ENCODE results near the gene SLC9B1. TPM values are rescaled to one million over a fixed set of nuclear protein-coding genes. Genes with fewer than 3 reads are reported as not detected.

SLC9B1 gene
- total RNA-seq, 2 donors from 2014 or later: 1.4 TPM

DNA sequence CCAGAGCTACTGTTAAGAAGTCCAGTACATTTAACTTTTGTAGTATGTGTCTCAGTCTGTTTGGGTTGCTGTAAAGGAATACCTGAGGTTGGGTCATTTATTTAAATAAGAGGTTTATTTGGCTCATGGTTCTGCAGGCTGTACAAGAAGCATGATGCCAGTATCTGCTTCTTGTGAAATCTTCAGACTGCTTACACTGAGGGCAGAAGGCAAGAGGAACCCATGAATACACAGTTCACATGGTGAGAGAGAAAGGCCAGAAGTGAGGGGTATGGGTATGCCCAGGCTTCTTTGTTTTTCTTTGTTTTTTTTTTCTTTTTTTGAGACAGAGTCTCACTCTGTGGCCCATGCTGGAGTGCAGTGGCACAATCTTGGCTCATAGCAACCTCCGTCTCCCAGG, 156.8 kb downstream of the SLC9B1 start:
- no peak for DNase-seq
- H3K36me3 Mint-ChIP-seq (ENCODE audit: low read depth): peaks cover 23% of the 10 kb centered on the region
- H3K4me1 Mint-ChIP-seq: peaks cover 14% of the 10 kb centered on the region
- H3K36me3 ChIP-seq (ENCODE audit: control insufficient read depth, insufficient read depth, low read length): no peaks in the 10 kb centered on the region
- no peaks in the 10 kb centered on the region for H3K27me3 Mint-ChIP-seq (ENCODE audit: insufficient read depth)
- no peaks in the 10 kb centered on the region for H3K4me1 ChIP-seq (ENCODE audit: control insufficient read depth, insufficient read depth, low read length)
- TF ChIP-seq, protein P1, sequence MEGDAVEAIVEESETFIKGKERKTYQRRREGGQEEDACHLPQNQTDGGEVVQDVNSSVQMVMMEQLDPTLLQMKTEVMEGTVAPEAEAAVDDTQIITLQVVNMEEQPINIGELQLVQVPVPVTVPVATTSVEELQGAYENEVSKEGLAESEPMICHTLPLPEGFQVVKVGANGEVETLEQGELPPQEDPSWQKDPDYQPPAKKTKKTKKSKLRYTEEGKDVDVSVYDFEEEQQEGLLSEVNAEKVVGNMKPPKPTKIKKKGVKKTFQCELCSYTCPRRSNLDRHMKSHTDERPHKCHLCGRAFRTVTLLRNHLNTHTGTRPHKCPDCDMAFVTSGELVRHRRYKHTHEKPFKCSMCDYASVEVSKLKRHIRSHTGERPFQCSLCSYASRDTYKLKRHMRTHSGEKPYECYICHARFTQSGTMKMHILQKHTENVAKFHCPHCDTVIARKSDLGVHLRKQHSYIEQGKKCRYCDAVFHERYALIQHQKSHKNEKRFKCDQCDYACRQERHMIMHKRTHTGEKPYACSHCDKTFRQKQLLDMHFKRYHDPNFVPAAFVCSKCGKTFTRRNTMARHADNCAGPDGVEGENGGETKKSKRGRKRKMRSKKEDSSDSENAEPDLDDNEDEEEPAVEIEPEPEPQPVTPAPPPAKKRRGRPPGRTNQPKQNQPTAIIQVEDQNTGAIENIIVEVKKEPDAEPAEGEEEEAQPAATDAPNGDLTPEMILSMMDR (conservative IDR thresholded peaks at IDR 0.05): no peak
- H3K27me3 ChIP-seq (ENCODE audit: control insufficient read depth, insufficient read depth, low read length, poor library complexity, severe bottlenecking): no peaks in the 10 kb centered on the region
- H3K4me3 Mint-ChIP-seq: no peak overlapping the region
- no peak overlapping the region for H3K4me3 ChIP-seq (ENCODE audit: low read length)
- WGBS, 2 experiments (ENCODE audit: insufficient coverage in 1 of 2, insufficient read length in 1 of 2): 88 to 96% methylated on average over 1 of the region's 1 CpG
- no peak overlapping the region for H3K27ac Mint-ChIP-seq
- H3K27ac ChIP-seq (ENCODE audit: low read depth, low read length): no peak overlapping the region
- H3K9me3 Mint-ChIP-seq: peaks cover 19% of the 10 kb centered on the region
- no peaks in the 10 kb centered on the region for H3K9me3 ChIP-seq (ENCODE audit: control insufficient read depth, low read length)
- H3K9ac ChIP-seq (ENCODE audit: extremely low read depth, low read length, poor library complexity, severe bottlenecking): no peak overlapping the region

DNA sequence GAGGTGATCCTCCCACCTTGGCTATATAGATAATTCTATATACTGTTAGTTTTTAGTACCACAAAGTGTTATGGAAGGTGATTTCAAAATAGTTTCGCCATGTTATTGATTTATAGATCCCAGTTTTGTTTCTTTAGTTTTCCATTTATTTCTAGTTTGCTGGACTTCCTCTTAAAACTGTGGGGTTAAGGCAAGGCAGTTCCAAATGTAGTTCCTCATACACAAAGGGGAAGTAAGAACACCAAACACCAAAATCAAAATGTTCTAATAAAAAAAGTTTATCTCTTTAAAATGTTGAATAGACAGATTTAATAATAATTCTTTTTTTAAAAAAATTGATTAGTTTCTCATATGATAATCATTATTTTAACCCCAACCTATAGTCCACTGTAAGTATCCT, 157.5 kb downstream of the SLC9B1 start:
- Mint-ChIP-seq H3K4me3 (no peak overlapping the region), H3K36me3 (ENCODE audit: low read depth) (peaks cover 23% of the 10 kb centered on the region), H3K27me3 (ENCODE audit: insufficient read depth) (no peaks in the 10 kb centered on the region), H3K27ac (no peak overlapping the region), H3K9me3 (peaks cover 19% of the 10 kb centered on the region), H3K4me1 (peaks cover 10% of the 10 kb centered on the region)
- Histone ChIP-seq H3K27me3 (ENCODE audit: control insufficient read depth, insufficient read depth, low read length, poor library complexity, severe bottlenecking) (no peaks in the 10 kb centered on the region), H3K4me1 (ENCODE audit: control insufficient read depth, insufficient read depth, low read length) (no peaks in the 10 kb centered on the region), H3K9ac (ENCODE audit: extremely low read depth, low read length, poor library complexity, severe bottlenecking) (no peak overlapping the region), H3K9me3 (ENCODE audit: control insufficient read depth, low read length) (no peaks in the 10 kb centered on the region), H3K27ac (ENCODE audit: low read depth, low read length) (no peak overlapping the region), H3K4me3 (ENCODE audit: low read length) (no peak overlapping the region), H3K36me3 (ENCODE audit: control insufficient read depth, insufficient read depth, low read length) (no peaks in the 10 kb centered on the region)
- DNase-seq: no peak
- TF ChIP-seq, protein P1 (conservative IDR thresholded peaks at IDR 0.05): no peak
- 100% methylated on average over 1 of the region's 1 CpG; no CpG with 5 or more reads in 1 of the 2 experiments for WGBS, 2 experiments (ENCODE audit: insufficient coverage in 1 of 2, insufficient read length in 1 of 2)

DNA sequence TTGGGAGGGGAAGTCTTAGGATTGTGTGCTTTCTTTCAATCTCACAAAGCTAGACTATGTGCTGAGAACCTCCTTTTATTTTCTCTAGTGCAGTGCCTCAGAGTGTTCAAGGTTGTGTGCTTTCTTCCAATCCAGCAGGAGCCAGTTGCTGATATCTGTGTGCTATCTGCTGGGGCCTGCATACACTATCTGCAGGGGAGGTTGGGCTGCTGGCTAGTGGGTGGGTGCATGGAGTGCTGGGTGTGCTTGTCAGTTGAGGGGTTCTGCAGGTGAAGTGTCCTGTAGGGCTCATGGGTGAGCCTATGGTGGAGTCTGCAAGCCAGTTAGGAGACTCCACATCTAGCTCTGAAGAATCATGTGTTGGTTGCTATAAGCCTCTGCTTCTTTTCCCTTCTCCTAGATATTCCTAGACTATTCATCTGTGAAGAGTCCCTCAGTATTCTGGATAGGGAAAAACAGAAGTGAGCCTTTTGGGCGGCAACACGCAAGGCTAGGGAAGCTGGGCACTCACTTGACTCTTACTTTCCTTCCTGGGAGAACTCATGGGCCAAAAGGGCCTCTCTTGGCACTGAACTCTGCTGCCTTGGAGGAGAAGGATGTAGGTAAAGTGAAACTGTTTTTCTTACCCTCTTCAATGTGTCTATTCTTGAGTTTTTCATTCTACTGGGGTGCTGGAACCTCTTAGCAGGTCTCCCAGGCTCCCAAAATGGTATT, 158.7 kb downstream of the SLC9B1 start:
- no peak for DNase-seq
- no peak overlapping the region for H3K9ac ChIP-seq (ENCODE audit: extremely low read depth, low read length, poor library complexity, severe bottlenecking)
- TF ChIP-seq, protein P1 (conservative IDR thresholded peaks at IDR 0.05): no peak
- H3K9me3 ChIP-seq (ENCODE audit: control insufficient read depth, low read length): no peaks in the 10 kb centered on the region
- H3K27ac ChIP-seq (ENCODE audit: low read depth, low read length): no peak overlapping the region
- H3K36me3 ChIP-seq (ENCODE audit: control insufficient read depth, insufficient read depth, low read length): no peaks in the 10 kb centered on the region
- H3K4me1 ChIP-seq (ENCODE audit: control insufficient read depth, insufficient read depth, low read length): no peaks in the 10 kb centered on the region
- H3K27me3 ChIP-seq (ENCODE audit: control insufficient read depth, insufficient read depth, low read length, poor library complexity, severe bottlenecking): no peaks in the 10 kb centered on the region
- Mint-ChIP-seq H3K9me3 (peaks cover 19% of the 10 kb centered on the region), H3K27me3 (ENCODE audit: insufficient read depth) (no peaks in the 10 kb centered on the region), H3K4me1 (peaks cover 5% of the 10 kb centered on the region), H3K4me3 (no peak overlapping the region), H3K36me3 (ENCODE audit: low read depth) (peaks cover 23% of the 10 kb centered on the region), H3K27ac (no peak overlapping the region)
- 97% methylated on average over 2 of the region's 2 CpGs; no CpG with 5 or more reads in 1 of the 2 experiments for WGBS, 2 experiments (ENCODE audit: insufficient coverage in 1 of 2, insufficient read length in 1 of 2)
- no peak overlapping the region for H3K4me3 ChIP-seq (ENCODE audit: low read length)

Data from endodermal cell (in vitro differentiated cells).